ENCODE results near the gene TH.

DNA sequence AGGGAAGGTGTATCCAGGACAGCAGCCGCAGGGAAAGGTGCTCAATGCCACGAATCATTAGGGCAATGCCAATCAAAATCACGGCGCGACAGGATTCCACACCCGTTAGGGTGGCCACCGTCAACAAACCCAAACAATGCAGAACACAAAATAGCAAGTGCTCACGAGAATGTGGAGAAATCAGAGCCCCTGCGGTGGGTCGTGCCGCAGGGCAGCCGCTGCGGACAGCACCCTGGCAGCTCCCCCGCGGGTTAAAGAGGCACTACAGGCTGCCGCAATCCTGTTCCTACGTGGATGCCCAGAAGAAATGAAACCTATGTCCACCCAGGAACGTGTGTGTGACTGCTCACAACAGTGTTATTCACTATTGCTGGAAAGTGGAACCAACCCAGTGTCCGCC lies 17.1 kb upstream of the TH start:
- TF ChIP-seq CTCF (IDR thresholded peaks at IDR 0.05; ENCODE audit: poor library complexity, severe bottlenecking), result no peak
- TF ChIP-seq EZH2 (IDR thresholded peaks at IDR 0.05; ENCODE audit: borderline replicate concordance, insufficient read depth, low read length, poor library complexity, severe bottlenecking), result no peak
- no peak for TF ChIP-seq EP300 (conservative IDR thresholded peaks at IDR 0.05; ENCODE audit: poor library complexity, severe bottlenecking)
- TF ChIP-seq RAD21 (conservative IDR thresholded peaks at IDR 0.05), result no peak
- TF ChIP-seq MXI1 (conservative IDR thresholded peaks at IDR 0.05; ENCODE audit: poor library complexity, severe bottlenecking), result no peak
- TF ChIP-seq, protein P1, sequence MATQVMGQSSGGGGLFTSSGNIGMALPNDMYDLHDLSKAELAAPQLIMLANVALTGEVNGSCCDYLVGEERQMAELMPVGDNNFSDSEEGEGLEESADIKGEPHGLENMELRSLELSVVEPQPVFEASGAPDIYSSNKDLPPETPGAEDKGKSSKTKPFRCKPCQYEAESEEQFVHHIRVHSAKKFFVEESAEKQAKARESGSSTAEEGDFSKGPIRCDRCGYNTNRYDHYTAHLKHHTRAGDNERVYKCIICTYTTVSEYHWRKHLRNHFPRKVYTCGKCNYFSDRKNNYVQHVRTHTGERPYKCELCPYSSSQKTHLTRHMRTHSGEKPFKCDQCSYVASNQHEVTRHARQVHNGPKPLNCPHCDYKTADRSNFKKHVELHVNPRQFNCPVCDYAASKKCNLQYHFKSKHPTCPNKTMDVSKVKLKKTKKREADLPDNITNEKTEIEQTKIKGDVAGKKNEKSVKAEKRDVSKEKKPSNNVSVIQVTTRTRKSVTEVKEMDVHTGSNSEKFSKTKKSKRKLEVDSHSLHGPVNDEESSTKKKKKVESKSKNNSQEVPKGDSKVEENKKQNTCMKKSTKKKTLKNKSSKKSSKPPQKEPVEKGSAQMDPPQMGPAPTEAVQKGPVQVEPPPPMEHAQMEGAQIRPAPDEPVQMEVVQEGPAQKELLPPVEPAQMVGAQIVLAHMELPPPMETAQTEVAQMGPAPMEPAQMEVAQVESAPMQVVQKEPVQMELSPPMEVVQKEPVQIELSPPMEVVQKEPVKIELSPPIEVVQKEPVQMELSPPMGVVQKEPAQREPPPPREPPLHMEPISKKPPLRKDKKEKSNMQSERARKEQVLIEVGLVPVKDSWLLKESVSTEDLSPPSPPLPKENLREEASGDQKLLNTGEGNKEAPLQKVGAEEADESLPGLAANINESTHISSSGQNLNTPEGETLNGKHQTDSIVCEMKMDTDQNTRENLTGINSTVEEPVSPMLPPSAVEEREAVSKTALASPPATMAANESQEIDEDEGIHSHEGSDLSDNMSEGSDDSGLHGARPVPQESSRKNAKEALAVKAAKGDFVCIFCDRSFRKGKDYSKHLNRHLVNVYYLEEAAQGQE (IDR thresholded peaks at IDR 0.05; ENCODE audit: borderline replicate concordance), result no peak
- no peak for TF ChIP-seq POLR2AphosphoS5 (IDR thresholded peaks at IDR 0.05)
- no peak for TF ChIP-seq TAF1 (IDR thresholded peaks at IDR 0.05; ENCODE audit: low read depth)
